DMS114 treated with DMSO at 0.1 percent for 48 hours (cell line): ENCODE measurements around the gene SLC25A3.
"Not testable (repeated sequence)": the region's sequence is repeated elsewhere in the genome, so short reads cannot be mapped to it uniquely, and the experiment has no call there.

ENCODE experiments used
- DNase-seq: peaks from one replicate; lab custom pipeline; 2025; ENCODE audit not compliant: unreplicated experiment; lab: John Stamatoyannopoulos, UW

Gene SLC25A3

GRCh38 chr12:98593351-98594049, at the start of gene SLC25A3:
SLC25A3 (plus strand) TSS chr12:98593686; CDS start chr12:98593979, 293 bp downstream.
- peak; percentile 95 for DNase-seq

GRCh38 chr12:98543701-98544100, 49.8 kb upstream of the SLC25A3 start:
- DNase-seq = no peak

GRCh38 chr12:98544751-98545150, 48.7 kb upstream of the SLC25A3 start:
- no peak for DNase-seq

- no peak for DNase-seq
These were observed 43.9 kb upstream of the SLC25A3 start for GRCh38 chr12:98549371-98550110.

- DNase-seq = no peak
These were observed 41.7 kb upstream of the SLC25A3 start for GRCh38 chr12:98551787-98552186.

GRCh38 chr12:98558097-98558496, 35.4 kb upstream of the SLC25A3 start:
- DNase-seq = not testable (repeated sequence)

GRCh38 chr12:98559666-98560065, 33.8 kb upstream of the SLC25A3 start:
- no peak for DNase-seq

- DNase-seq = no peak
These were observed 31.6 kb upstream of the SLC25A3 start for GRCh38 chr12:98561846-98562245.

GRCh38 chr12:98572010-98572409, 21.5 kb upstream of the SLC25A3 start:
- DNase-seq = no peak

- DNase-seq = no peak
These were observed 19.4 kb upstream of the SLC25A3 start for GRCh38 chr12:98574110-98574509.

GRCh38 chr12:98575013-98575412, 18.5 kb upstream of the SLC25A3 start:
- no peak for DNase-seq

GRCh38 chr12:98576795-98577194, 16.7 kb upstream of the SLC25A3 start:
- DNase-seq = not testable (repeated sequence)

GRCh38 chr12:98578392-98578791, 15.1 kb upstream of the SLC25A3 start:
- DNase-seq = no peak

GRCh38 chr12:98578821-98579220, 14.7 kb upstream of the SLC25A3 start:
- no peak for DNase-seq

GRCh38 chr12:98579347-98579746, 14.1 kb upstream of the SLC25A3 start:
- no peak for DNase-seq

GRCh38 chr12:98579835-98580234, 13.7 kb upstream of the SLC25A3 start:
- DNase-seq = no peak

- DNase-seq = no peak
These were observed 12.8 kb upstream of the SLC25A3 start for GRCh38 chr12:98580695-98581094.

- DNase-seq = no peak
These were observed 12.4 kb upstream of the SLC25A3 start for GRCh38 chr12:98581101-98581500.

GRCh38 chr12:98582093-98582492, 11.4 kb upstream of the SLC25A3 start:
- no peak for DNase-seq

GRCh38 chr12:98587084-98587483, 6.4 kb upstream of the SLC25A3 start:
- no peak for DNase-seq

GRCh38 chr12:98591209-98591608, 2.3 kb upstream of the SLC25A3 start:
- DNase-seq = no peak

GRCh38 chr12:98592825-98593322, 612 bp upstream of the SLC25A3 start:
- no peak for DNase-seq
